Activated effector memory CD4-positive, alpha-beta T cell treated with Interleukin-2 at 50 U/mL for 16 hours (primary cell): ENCODE results near the gene SMIM23.

Experiments used
- DNase-seq: peaks from one replicate; pipeline ENCODE4 v3.0.0-alpha.2; 2020

The SMIM23 gene

DNA sequence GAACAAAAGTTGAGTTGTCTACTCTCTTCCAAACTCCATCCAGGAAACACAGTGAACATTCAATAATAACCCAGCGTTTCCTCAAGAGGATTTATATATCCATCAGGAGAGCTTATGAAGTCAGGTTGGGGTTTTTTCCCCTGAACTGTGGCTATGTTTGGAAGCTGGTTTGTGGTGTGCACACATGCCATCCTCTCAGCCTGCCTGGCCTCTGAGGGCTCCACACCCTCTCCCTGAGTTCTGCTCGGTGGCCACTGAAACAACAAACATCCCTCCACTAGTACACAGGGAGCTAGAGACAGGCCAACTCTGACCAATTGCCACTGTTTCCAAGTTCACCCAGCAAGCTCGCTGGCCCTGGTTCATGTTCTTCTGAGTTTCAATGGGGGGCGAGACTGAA is 35.7 kb downstream of the SMIM23 start:
- DNase-seq = no peak

DNA sequence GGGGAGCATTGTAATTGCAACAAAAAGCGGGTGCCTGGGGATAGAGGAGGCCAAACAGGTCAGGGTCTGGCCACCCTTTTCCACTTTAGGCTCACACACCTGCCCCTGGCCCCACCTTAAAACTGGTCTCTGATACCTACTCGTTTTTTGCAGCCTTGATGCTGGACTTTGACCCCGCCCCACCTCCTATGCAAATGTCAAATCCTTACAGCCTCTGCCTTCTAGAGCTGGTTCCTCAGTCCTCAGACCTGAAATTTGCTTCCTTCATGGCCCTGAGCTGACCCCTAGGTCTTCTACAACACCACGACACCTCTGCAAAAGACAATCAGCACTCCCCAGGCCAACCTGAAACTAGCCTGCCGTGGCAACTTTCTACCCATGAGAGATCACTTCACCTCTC is 37.7 kb downstream of the SMIM23 start:
- no peak for DNase-seq

DNA sequence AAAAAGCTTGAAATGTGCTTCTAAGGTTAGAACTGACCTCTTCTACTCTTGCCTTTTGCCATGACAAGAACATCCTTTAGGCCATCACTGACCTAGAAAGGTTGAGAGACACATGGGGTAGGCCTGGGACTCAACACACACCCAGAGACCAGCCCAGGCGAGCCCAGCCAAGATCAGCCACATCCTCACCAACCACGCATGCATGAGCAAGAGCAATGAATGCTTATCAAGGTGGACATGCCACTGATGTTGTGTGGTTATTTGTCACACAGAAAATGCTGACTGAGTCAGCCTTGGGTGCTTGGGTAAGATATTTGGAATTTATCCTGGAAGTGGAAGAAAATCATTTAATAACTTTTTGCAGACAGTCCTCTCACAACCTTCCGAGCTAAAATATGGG is 39.4 kb downstream of the SMIM23 start:
- no peak for DNase-seq

DNA sequence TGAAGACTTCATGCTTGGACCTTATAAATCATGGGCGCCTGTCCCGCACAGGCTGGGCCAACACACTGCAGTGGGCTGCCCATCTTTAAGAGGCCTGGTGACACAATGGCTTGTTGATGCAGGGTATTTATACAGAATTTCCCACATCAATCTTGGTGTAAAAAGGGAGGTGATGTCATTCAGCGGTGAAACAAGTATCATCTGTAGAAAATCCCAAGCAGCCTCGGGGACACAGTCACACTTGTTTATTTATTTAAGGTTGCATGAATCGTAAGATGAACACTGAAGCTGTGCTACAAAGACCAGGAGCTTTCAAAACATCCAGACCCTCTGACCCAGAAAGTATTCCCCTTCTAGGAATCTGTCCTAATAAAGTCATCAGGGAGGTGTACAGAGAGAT is 40.5 kb downstream of the SMIM23 start:
- DNase-seq = no peak

DNA sequence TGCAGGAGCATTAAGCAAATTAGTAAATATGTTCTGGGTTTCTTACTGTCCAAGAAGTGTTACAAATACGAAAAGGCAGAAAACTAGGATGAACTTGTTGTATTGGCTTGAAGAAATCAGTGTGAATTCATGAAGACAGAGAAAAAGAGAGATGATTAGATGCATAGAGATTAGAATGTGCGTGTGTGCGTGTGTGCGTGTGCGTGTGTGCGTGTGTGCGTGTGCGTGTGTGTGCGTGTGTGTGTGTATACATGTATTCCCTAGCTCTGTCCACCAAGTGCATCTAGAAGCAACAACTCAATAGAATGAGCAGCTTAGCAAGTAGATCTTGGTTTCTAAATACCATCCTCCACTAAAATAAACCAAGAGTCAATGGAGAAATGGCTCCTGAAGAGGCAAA is 41.5 kb downstream of the SMIM23 start:
- no peak for DNase-seq

- DNase-seq = no peak
These were observed 45.1 kb downstream of the SMIM23 start for GRCh38 chr5:171830686-171831085.

GRCh38 chr5:171832775-171833174 is 47.2 kb downstream of the SMIM23 start:
- DNase-seq = no peak

DNA sequence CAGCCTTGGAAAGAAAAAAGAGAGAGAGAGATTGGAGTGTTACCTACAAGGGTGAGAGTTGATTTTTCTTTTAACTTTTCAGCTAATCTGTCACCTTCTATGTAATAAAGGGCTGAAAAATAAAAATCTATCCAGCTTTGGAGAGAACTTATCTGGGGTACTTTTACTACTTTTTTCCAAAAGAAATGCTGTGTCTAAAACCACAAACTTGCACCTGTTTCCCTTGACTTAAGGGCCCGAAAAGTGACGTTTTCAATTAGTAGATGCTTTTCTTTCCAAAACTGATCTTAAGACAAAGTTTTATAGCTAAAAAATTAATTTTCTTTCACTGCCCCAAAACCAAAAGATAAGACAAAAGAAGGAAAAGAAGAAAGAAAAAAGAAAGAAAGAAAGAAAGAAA is 48.8 kb downstream of the SMIM23 start:
- DNase-seq = no peak

GRCh38 chr5:171835066-171835465 is 49.4 kb downstream of the SMIM23 start:
- no peak for DNase-seq

DNA sequence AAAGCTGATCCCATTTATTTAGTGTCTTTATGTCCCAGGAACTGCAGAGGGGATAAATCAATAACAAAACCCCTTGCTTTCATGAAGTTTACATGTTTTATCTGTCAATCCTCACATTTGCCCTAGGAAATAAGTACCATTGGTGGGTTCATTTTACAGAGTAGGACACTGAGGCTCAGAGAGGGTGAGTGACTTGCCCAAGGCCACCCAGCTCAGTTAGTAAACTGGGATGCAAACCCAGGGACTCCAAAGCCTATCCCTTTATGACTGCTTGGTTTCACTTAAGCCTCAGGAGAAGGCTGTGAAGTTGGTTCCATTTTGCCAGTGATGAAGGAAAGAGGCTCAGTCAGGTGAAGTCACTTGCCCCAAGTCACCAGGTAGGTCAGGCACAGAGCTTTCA is 51.9 kb downstream of the SMIM23 start:
- DNase-seq = no peak

DNA sequence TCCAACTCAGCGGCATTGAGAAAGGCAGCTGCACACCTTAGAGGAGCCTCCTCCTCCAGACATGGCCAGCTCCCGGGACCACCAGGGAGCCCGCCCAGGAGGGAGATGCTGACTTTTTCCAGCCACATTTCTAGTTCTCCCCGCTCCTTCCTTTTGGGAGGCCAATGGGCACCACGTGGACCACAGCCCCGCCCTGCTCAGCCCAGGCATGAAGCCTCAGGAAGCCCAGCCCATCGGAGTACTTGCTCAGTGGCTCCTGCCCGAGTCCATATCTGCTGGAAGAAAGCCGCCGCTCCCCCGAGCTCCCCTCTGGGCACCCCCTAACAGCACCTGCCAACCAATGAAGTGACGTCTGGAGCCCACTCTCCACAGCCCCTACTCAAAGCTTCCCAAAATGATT is 52.4 kb downstream of the SMIM23 start:
- DNase-seq = no peak

DNA sequence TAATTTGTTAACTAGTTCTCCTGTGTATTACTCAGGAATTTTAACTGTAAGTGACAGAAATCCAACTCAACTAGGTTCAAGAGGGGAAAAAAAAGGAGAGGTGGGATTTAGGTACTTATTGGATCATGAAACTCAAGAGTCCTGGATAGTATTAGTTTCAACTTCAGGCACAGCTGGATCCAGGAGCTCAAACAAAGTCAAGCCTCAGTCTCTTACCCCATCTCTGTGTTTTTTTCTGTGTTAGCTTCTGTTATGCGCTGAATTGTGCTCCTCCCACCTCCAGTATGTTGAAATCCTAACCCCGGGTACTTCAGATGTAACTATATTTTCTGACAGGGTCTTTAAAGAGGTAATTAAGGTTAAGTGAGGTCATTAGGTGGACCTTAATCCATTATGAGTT is 53.5 kb downstream of the SMIM23 start:
- DNase-seq = no peak

- no peak for DNase-seq
These were observed 54.4 kb downstream of the SMIM23 start for GRCh38 chr5:171840066-171840465.
